Mesothelial cell of epicardium (in vitro differentiated cells): Measurements from ENCODE around the gene RSRC1. TPM values are rescaled to one million over a fixed set of nuclear protein-coding genes. Genes with fewer than 3 reads are reported as not detected.

Experiments used
- DNase-seq, 2 experiments: peaks; one replicate each; pipeline ENCODE4 v3.0.0; 2021; ENCODE audit warnings: low spot score in 2 of 2; ENCODE audit not compliant: unreplicated experiment in 2 of 2
- H3K27ac Mint-ChIP-seq: 2 replicates; pipeline ENCODE4 v1.8.0; 2021; ENCODE audit warnings: mixed read lengths
- H3K27me3 Mint-ChIP-seq: 2 replicates; pipeline ENCODE4 v1.8.0; 2021; ENCODE audit warnings: low read depth, mixed read lengths
- H3K36me3 Mint-ChIP-seq: 2 replicates; pipeline ENCODE4 v1.8.0; 2021; ENCODE audit warnings: mixed read lengths
- H3K4me1 Mint-ChIP-seq: 2 replicates; pipeline ENCODE4 v1.8.0; 2021; ENCODE audit warnings: mixed read lengths
- H3K4me3 Mint-ChIP-seq: 2 replicates; pipeline ENCODE4 v1.8.0; 2021; ENCODE audit warnings: mild to moderate bottlenecking, moderate library complexity, mixed read lengths
- H3K9me3 Mint-ChIP-seq: 2 replicates; pipeline ENCODE4 v1.8.0; 2021; ENCODE audit warnings: mixed read lengths
- total RNA-seq: library from RNA; stranded (reverse); gene quantifications from 3 replicates; pipeline ENCODE4 v1.2.1, GENCODE V29; 2021
- TF ChIP-seq, protein P1 (sequence below): fragments of 200-600 bp; sonication (generic); IDR thresholded peaks from one replicate; pipeline ENCODE4 v1.5.0; 2021; ENCODE audit warnings: antibody characterized with exemption; ENCODE audit not compliant: unreplicated experiment

Gene RSRC1
- total RNA-seq, 1 donor from 2014 or later, result 34.9 TPM

DNA sequence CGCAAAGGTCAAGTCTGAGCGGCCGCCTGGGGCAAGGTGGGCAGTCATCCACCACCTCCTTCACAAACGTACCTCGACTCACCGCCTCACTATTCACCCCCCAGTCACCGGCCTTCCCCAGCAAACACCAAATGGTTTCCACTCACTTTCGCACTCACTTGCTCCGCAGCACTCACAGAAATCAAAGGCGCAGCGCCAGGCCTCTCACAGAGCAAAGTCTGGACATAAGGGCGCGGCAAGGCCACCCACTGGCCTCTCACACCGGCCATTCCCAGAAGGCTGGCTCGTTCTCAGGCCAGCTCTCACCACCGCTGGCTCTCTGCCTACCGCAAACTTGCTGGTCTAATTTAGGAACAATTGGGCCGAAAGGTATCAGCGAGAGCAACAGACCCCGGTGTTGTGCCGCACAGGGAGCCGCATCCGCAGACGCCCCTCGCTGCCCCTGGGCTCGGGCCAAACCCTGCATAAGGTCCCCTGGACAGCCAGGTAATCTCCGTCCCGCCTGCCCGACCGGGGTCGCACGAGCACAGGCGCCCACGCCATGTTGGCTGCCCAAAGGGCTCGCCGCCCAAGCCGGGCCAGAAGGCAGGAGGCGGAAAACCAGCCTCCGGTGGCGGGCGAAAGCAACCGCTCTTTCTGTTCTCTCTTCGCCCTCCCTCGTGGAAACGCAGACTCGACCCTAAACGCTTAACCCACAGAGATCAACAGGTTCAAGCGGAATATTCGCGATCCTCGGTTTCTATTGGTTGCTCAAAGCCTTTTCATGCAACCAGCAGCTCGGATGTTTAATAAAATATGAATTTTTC is 6.6 kb upstream of the RSRC1 start:
- DNase-seq, result peak in 1 of 2 experiments; percentile 54
- Mint-ChIP-seq H3K4me1 (peaks cover 25% of the 10 kb centered on the region), H3K36me3 (no peaks in the 10 kb centered on the region), H3K4me3 (peak overlapping the region; percentile 55), H3K27me3 (peaks cover 99% of the 10 kb centered on the region), H3K27ac (no peak overlapping the region), H3K9me3 (no peaks in the 10 kb centered on the region)
- TF ChIP-seq, protein P1, sequence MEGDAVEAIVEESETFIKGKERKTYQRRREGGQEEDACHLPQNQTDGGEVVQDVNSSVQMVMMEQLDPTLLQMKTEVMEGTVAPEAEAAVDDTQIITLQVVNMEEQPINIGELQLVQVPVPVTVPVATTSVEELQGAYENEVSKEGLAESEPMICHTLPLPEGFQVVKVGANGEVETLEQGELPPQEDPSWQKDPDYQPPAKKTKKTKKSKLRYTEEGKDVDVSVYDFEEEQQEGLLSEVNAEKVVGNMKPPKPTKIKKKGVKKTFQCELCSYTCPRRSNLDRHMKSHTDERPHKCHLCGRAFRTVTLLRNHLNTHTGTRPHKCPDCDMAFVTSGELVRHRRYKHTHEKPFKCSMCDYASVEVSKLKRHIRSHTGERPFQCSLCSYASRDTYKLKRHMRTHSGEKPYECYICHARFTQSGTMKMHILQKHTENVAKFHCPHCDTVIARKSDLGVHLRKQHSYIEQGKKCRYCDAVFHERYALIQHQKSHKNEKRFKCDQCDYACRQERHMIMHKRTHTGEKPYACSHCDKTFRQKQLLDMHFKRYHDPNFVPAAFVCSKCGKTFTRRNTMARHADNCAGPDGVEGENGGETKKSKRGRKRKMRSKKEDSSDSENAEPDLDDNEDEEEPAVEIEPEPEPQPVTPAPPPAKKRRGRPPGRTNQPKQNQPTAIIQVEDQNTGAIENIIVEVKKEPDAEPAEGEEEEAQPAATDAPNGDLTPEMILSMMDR, result no peak

DNA sequence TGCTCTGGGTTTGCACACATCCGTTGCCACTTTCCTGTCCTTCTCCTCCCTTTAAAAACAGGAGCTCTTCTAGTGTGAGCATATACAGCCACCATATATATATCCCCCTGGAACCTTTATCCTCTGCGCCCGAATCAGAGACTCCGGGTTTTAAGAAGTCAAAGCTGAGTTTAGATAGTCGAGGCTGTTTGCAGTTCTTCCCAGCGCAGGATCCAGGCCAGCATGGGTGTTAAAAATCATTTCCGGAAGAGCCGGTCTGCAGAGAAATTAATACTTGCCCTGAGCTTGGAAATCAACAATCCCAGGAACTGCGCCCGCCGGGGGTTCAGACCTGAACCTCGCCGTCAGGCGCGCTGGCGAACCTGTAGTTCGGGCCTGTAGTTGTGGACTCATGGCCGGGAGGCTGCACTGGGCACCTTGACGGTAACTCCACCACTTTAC is 6.0 kb upstream of the RSRC1 start:
- TF ChIP-seq, protein P1, result no peak
- H3K27me3 Mint-ChIP-seq, result peaks cover 99% of the 10 kb centered on the region
- no peaks in the 10 kb centered on the region for H3K9me3 Mint-ChIP-seq
- peak overlapping the region; percentile 33 for H3K4me3 Mint-ChIP-seq
- no peaks in the 10 kb centered on the region for H3K36me3 Mint-ChIP-seq
- peaks cover 25% of the 10 kb centered on the region for H3K4me1 Mint-ChIP-seq
- H3K27ac Mint-ChIP-seq, result no peak overlapping the region
- DNase-seq, result no peak

DNA sequence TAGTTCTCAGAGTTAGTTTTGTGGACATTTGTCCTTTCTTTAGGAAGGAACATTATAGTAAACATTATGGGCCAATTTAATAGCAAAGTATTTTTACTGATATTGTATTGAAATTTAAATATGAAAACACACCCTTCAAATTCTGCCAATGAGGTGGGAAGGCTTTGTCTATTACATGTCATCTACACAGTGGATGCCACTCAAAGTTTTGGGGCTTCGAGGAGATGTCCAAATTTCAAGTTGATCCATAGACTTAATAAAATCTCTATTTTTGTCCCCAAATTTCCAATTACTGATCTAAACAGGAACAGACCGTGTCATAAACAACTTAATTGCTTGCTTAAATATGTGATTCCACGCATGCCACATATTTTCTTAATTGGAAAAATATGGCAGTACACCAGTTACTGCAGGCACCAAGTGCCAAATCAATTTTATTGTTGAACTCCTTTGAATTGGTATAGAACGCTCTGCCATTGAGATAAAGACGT is 5.4 kb upstream of the RSRC1 start:
- H3K4me1 Mint-ChIP-seq, result peaks cover 27% of the 10 kb centered on the region
- peaks cover 99% of the 10 kb centered on the region for H3K27me3 Mint-ChIP-seq
- H3K27ac Mint-ChIP-seq, result no peak overlapping the region
- no peaks in the 10 kb centered on the region for H3K9me3 Mint-ChIP-seq
- TF ChIP-seq, protein P1, result no peak
- DNase-seq, result no peak
- no peaks in the 10 kb centered on the region for H3K36me3 Mint-ChIP-seq
- peak overlapping the region; percentile 33 for H3K4me3 Mint-ChIP-seq

DNA sequence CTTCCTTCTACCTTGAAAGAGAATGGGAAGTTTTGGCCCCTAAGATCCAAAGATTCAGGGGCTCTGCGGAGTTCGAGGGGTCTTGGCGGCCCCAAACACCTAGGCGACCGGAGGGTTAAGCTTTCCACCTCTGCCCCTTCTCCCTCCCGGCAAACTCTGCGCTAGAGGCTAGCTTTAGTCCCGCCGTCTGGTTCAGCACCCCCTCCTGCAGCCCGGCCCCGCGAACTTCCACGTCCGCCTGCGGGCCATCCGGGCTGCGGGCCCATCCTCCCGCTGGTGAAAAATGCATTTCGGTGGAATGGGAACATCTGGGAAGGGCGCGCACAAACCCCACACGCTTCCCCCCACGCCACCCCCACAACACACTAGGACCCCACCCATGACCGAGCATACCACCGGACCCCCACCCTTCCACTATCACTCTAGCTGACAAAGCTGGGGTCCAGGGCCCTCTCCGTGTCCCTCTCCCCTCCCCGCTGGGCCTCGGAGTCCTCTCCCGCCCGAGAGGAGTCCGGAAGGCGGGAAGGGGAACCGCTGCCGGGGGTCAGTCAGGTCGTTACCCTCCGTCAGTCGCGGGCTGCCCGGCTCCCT is 4.7 kb upstream of the RSRC1 start:
- Mint-ChIP-seq H3K27me3 (peaks cover 96% of the 10 kb centered on the region), H3K27ac (no peak overlapping the region), H3K9me3 (no peaks in the 10 kb centered on the region), H3K4me3 (peak overlapping the region; percentile 48), H3K4me1 (peaks cover 30% of the 10 kb centered on the region), H3K36me3 (no peaks in the 10 kb centered on the region)
- TF ChIP-seq, protein P1, result no peak
- no peak for DNase-seq

DNA sequence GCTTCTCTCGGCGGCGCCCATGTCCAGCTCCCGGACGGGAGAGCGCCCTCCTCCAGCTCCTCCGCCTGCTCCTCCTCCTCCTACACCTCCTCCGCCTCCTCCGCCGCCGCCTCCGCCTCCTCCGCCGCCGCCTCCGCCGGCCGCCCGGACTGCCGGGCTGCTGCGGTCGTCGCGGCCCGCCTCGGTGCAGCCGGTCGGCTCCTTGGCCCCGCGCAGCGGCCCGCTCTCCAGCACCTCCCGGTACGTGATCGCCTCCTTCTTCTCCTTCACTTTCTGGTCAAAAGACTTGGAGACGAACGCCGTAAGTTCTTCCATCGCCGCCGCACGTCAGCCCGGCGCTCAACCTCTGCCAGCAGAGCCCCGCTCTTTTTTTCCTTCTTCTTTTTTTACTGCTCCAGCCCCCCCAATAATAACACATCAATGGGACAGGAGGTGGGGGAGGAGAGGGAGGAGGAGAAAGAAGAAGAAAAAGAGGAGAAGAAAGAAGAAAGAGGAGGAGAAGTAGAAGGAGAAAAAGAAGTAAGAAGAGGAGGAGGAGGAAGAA is 4.1 kb upstream of the RSRC1 start:
- Mint-ChIP-seq H3K4me1 (peaks cover 34% of the 10 kb centered on the region), H3K36me3 (no peaks in the 10 kb centered on the region), H3K4me3 (peak overlapping the region; percentile 61), H3K27me3 (peaks cover 91% of the 10 kb centered on the region), H3K9me3 (no peaks in the 10 kb centered on the region), H3K27ac (no peak overlapping the region)
- TF ChIP-seq, protein P1, result no peak
- DNase-seq, result peak; percentile 39 to 48
